HG03095 (cell line): ENCODE data around the gene STAB1.

Experiments used
- ATAC-seq: cut with Tn5 transposase; IDR thresholded peaks from one replicate; pipeline ENCODE4 v1.9.1; 2021; ENCODE audit warnings: moderate library complexity; ENCODE audit not compliant: unreplicated experiment

Gene STAB1

DNA sequence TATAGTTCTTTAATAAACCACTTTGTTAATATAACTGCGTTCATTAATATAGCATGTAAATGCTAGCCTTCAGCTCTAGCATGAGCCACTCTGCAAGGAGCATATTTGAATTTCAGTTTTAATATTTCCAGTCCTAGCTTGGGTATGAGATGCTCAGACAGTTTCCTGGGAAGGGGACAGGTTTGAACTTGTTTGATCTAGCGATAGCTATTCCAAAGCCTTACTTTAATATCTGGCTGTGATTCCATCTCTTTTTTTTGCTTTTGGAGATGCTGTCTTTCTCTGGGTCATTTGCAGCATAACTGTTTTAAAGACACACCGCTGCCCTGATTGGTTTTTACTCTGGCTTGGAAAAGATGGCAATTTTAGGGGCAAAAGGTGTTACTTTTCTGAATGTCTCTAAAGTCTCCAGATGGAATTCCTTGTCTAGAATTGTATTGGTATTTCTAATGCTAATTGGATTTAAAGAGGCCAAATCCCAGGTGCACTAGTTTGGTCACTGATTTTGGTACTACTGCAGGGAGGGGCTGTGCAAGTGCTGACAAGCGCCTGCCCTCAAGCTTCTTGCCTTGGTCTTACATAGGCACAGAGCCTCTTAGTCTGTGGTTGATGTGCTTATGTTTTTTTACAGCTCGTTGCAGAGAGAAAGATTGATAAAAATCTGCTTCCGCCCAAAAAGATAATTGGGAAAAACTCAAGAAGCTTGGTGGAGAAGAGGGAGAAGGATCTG is 36.9 kb upstream of the STAB1 start:
- no peak for ATAC-seq

- no peak for ATAC-seq
Measured at GRCh38 chr3:52458770-52459545, 36.2 kb upstream of the STAB1 start.

DNA sequence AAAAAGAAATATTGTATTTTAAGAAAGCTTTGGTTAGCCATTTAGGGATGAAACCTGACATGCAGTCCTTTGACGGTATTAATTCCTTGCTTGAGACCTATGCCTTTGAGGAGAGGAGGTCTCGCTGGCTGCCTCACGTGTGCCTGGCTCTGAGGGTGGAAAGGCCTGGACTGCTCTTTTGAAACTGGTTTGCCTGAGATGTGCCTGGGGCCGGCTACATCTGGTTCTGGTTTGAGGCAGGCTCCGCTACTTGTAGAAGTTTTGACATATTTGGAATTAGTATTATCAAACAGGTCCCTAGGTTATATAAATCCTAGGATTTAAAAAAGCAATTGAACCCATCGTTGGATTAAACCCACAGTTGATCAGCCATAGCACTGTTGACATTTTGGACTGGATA is 33.3 kb upstream of the STAB1 start:
- no peak for ATAC-seq

DNA sequence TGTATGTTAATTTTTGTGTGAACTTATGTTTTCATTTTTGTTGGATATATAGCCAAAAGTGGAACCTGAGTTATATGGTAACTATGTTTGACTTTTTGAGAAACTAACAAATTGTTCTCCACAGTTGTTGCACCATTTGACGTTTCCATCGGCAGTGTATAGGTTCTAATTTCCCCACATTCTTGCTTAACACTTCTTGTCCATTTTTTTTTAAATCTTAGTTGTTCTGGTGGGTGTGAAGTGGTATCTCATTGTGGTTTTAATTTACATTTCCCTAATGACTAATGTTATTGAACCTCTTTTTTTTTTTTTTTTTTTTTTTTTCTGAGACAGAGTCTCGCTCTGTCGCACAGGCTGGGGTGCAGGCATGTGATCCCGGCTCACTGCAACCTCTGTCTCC is 31.7 kb upstream of the STAB1 start:
- no peak for ATAC-seq

- no peak for ATAC-seq
Measured at GRCh38 chr3:52468336-52468735, 26.8 kb upstream of the STAB1 start.

- no peak for ATAC-seq
Measured at GRCh38 chr3:52469001-52469400, 26.1 kb upstream of the STAB1 start.

DNA sequence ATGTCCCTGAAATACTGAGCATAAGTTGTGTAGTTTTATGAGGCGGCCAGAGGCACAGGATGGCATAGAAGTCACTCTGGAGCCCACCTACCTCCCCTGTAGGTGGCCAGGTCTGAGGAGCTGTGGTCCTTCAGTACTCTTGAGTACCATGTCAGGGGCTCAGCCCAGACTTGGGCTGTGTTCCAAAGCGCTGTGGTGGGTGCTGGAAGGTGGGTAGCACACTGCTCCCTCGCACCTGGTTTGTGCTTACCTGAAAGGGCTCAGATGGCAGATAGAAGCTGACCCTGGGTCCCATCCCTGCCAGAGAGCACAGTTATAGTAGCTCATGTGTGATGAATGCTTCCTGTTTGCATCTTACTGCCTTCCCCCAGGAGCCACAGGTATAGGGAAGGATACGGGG is 24.2 kb upstream of the STAB1 start:
- no peak for ATAC-seq

GRCh38 chr3:52471371-52472238 is 23.5 kb upstream of the STAB1 start:
- ATAC-seq: no peak

DNA sequence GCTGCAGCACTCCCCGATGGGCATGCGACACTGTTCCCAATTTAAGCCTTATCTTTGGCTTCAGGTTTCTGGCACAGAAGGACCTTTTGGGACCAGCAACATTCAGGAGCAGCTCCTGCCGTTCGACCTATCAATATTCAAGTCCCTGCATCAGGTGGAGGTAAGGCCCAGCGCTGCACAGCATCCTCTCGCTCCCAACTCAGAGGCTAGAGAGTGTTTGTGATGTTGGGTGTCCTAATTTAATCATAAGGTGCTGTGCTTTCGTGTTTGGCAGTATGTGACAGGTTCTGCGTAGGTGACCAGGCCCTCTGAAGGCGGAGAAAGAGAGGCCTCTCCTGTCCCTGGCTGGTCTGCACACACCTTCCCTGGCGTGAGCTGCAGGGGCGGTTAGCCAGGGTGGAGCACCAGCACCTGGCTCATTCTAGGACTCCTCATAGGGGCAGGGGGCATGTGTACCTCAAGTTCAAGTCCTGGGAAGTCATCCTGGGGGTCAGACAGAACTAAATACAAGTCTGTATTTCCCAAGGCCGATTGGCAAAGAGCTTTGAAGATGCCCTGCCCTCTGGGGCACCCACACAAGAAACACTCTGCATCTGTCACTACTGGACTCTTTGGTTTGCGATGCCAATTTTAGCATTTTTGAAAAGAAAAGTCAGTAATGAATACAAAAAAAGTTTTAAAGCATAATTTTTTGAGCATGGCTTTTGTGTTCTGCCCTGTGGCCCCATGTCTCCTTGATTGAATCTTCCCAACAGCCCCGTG is 22.7 kb upstream of the STAB1 start:
- no peak for ATAC-seq

GRCh38 chr3:52473026-52473425 is 22.1 kb upstream of the STAB1 start:
- ATAC-seq: no peak

- no peak for ATAC-seq
Measured at GRCh38 chr3:52477076-52477795, 17.9 kb upstream of the STAB1 start.

DNA sequence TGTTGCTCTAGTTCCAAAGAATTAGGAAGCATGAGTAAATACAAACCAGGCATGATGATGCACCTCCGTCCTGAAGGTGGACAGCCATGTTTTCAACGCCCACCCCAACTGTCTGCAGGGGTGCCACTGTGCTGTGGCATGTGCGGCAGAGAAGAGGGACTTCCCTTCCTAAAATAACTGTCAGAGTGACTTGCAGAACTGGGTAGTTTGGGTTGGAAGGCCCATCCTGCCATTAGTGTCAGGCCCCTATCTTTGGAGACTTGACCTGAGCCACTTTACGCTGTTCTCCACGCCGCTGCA is 17.4 kb upstream of the STAB1 start:
- ATAC-seq: no peak

GRCh38 chr3:52479037-52479876 is 15.9 kb upstream of the STAB1 start:
- ATAC-seq: no peak

GRCh38 chr3:52479877-52480575 is 15.1 kb upstream of the STAB1 start:
- ATAC-seq: no peak

- ATAC-seq: no peak
Measured at GRCh38 chr3:52480768-52481715, 14.1 kb upstream of the STAB1 start.

DNA sequence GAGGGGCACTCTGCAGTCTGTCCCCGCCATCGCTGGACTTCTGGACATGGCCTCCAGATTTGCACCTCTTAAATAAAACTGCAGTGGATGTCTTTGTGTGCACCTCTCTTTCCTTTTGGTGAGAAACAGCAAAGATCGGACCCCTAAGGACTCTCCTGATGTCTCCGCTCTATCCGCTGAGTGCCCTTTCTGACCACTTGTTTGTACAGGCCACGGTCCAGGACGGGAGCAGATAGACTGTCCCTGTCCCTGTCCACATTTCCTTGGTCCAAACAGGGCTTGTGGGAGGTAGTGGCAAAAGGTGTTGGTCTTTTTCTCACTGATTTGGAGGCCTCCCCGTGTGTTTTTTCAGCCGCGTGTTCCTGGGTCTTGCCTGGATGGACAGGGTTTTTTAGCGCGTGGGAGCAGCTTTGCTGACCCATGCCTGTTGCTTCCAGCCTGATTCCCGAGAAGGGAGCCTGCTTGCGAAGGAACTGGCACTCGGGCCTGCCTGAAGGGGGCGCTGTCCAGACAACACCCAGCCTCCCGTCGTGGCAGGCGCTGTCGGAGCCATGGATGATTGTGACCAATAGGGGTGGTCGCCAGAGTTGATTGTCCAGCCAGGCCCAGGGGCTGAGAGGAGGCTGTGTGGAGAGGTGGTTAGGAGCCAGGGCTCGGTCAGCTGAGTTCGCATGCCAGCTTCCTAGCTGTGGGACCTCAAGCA is 13.2 kb upstream of the STAB1 start:
- no peak for ATAC-seq

- ATAC-seq: no peak
Measured at GRCh38 chr3:52483081-52483480, 12.1 kb upstream of the STAB1 start.
